Measurements from ENCODE around the gene MTMR3.
"Not testable (repeated sequence)": the region's sequence is repeated elsewhere in the genome, so short reads cannot be mapped to it uniquely, and the experiment has no call there.

GRCh38 chr22:29973680-29974079 is 90.7 kb downstream of the MTMR3 start:
- not testable (repeated sequence) for TF ChIP-seq POLR2A, CTCF (IDR thresholded peaks at IDR 0.05)

All from adrenal gland (tissue), 5 donors.